Urinary bladder (tissue), 4 donors: ENCODE results near the gene NR1I3. TPM values are rescaled to one million over a fixed set of nuclear protein-coding genes. Genes with fewer than 3 reads are reported as not detected.
"Not testable (repeated sequence)": the region's sequence is repeated elsewhere in the genome, so short reads cannot be mapped to it uniquely, and the experiment has no call there.

Experiments used
- DNase-seq: peaks from one replicate; pipeline ENCODE4 v3.0.0-alpha.2; 2015; ENCODE audit errors: extremely low spot score
- H3K27ac ChIP-seq: one replicate; pipeline ENCODE4 v1.5.1; 2013; ENCODE audit warnings: low read depth, mild to moderate bottlenecking, moderate library complexity
- H3K36me3 ChIP-seq: one replicate; pipeline ENCODE4 v1.6.1; 2013; ENCODE audit warnings: mild to moderate bottlenecking, moderate library complexity; ENCODE audit not compliant: insufficient read depth
- H3K4me1 ChIP-seq: one replicate; pipeline ENCODE4 v1.6.1; 2013; ENCODE audit warnings: mild to moderate bottlenecking, moderate library complexity; ENCODE audit not compliant: insufficient read depth
- H3K4me3 ChIP-seq: one replicate; pipeline ENCODE4 v1.5.1; 2013; ENCODE audit warnings: low read depth, low read length
- WGBS: extraction: QIAGEN DNeasy Blood & Tissue Kit; methylation state at CpG from one replicate; pipeline ENCODE4 v1.1.7; 2013; 5-methylcytosine and 5-hydroxymethylcytosine counted together
- polyA plus RNA-seq: library from polyadenylated mRNA; stranded (reverse); fragments of 200-250 nt; gene quantifications from one replicate; pipeline ENCODE4 v1.2.3, GENCODE V29; 2013
- total RNA-seq: library from RNA; depleted of rRNA; stranded (reverse); fragments of >200 nt; gene quantifications from one replicate; pipeline ENCODE4 v1.2.3, GENCODE V29; 2014
- donor health status: healthy with polysubstance abuse.
- donor health status: healthy.

The NR1I3 gene
- total and polyA plus RNA-seq, 2 donors: 0.27 TPM; not detected in 1

DNA sequence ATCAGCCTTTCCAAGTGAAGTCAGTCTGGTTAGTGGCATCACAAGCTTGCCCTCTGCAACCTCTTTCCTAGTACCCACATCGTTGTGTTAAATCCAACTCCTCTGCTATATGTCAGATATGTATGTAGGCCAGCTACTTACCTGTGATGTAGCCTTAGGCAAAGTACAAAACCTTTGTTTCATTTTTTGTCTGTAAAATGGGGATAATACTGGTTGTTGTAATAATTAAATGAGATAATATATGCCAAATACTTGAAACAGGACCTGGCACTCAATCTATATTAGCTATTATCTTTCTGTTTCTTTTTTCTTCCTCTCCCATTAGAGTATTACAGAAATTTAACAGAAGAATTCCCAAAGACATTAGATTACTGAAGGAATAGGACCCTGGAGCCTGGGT, 21.8 kb upstream of the NR1I3 start:
- WGBS: 50% methylated on average over 1 of the region's 1 CpG
- no peak for DNase-seq
- no peak overlapping the region for H3K4me3 ChIP-seq
- no peak overlapping the region for H3K27ac ChIP-seq
- H3K4me1 ChIP-seq: no peaks in the 10 kb centered on the region
- no peaks in the 10 kb centered on the region for H3K36me3 ChIP-seq

GRCh38 chr1:161259345-161259702, 21.3 kb upstream of the NR1I3 start:
- WGBS: 28% methylated on average over 6 of the region's 6 CpGs
- Histone ChIP-seq H3K4me3 (peak overlapping the region; percentile 39), H3K4me1 (no peaks in the 10 kb centered on the region), H3K36me3 (no peaks in the 10 kb centered on the region), H3K27ac (no peak overlapping the region)
- no peak for DNase-seq

- DNase-seq: peak; percentile 52
- WGBS: 2% methylated on average over 62 of the region's 62 CpGs
- H3K27ac ChIP-seq: no peak within 1 kb of the TSS
These were observed 20.7 kb upstream of the NR1I3 start, which contains the start of gene PCP4L1 for GRCh38 chr1:161258439-161259344. Gene PCP4L1 (plus strand): TSS chr1:161258745. CDS start chr1:161258975, 230 bp downstream.

DNA sequence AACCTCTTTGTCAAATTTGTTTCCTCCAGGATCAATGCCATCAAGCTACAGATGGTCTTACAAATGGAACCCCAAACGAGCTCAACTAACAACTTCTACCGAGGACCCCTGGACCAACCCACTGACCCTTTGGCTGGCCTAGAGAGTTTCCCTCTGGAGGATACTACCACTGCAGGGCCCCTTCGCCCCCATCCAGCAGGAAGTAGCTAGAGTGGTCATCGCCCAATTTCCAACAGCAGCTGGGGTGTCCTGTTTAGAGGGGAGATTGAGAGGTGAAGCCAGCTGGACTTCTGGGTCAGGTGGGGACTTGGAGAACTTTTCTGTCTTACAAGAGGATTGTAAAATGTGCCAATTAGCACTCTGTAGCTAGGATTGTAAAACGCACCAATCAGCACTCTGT, 19.1 kb upstream of the NR1I3 start:
- WGBS: 96% methylated on average over 5 of the region's 5 CpGs
- not testable (repeated sequence) for H3K27ac ChIP-seq, H3K4me1 ChIP-seq, DNase-seq, H3K4me3 ChIP-seq, H3K36me3 ChIP-seq

More at GRCh38 chr1:161258439-161259344, 20.7 kb upstream of the NR1I3 start, which contains the start of gene PCP4L1:
- Histone ChIP-seq H3K4me3 (peak within 1 kb of the TSS; percentile 39), H3K36me3 (no peaks in the 10 kb centered on the region), H3K4me1 (no peaks in the 10 kb centered on the region)

- not testable (repeated sequence) for H3K36me3 ChIP-seq, H3K4me1 ChIP-seq, H3K27ac ChIP-seq, H3K4me3 ChIP-seq, DNase-seq
- 87% methylated on average over 4 of the region's 4 CpGs for WGBS
These were observed 18.0 kb upstream of the NR1I3 start for GRCh38 chr1:161255955-161256520.

GRCh38 chr1:161255302-161255701, 17.3 kb upstream of the NR1I3 start:
- 84% methylated on average over 5 of the region's 5 CpGs for WGBS
- DNase-seq, H3K4me3 ChIP-seq, H3K4me1 ChIP-seq, H3K27ac ChIP-seq, H3K36me3 ChIP-seq: not testable (repeated sequence)

- H3K27ac ChIP-seq: no peak overlapping the region
- no peaks in the 10 kb centered on the region for H3K4me1 ChIP-seq
- DNase-seq: no peak
- WGBS: 95% methylated on average over 8 of the region's 8 CpGs
- no peaks in the 10 kb centered on the region for H3K36me3 ChIP-seq
- H3K4me3 ChIP-seq: no peak overlapping the region
These were observed 13.6 kb upstream of the NR1I3 start for GRCh38 chr1:161251579-161251978.

DNA sequence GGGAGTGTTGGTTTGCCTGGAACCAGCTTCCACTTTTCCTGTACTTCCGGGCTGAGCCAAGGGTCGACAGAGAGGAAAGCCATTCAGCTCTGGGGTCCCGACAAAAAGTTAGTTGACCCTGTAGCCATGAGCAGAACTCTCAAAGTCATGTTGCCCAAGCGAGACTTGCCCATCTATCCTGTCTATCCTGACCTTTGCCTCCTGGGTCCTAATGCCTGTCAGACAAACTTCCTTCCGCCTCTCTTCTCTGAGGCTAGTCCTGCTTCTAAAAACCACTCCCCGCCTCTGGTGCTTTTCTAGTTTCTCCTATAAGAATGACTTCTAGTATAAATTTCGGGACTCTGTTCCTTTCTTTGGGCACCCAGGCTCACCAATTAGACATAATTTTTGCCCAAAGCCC, 12.8 kb upstream of the NR1I3 start:
- no peak for DNase-seq
- Histone ChIP-seq H3K36me3 (no peaks in the 10 kb centered on the region), H3K4me1 (no peaks in the 10 kb centered on the region), H3K27ac (no peak overlapping the region), H3K4me3 (no peak overlapping the region)
- WGBS: 73% methylated on average over 7 of the region's 7 CpGs

DNA sequence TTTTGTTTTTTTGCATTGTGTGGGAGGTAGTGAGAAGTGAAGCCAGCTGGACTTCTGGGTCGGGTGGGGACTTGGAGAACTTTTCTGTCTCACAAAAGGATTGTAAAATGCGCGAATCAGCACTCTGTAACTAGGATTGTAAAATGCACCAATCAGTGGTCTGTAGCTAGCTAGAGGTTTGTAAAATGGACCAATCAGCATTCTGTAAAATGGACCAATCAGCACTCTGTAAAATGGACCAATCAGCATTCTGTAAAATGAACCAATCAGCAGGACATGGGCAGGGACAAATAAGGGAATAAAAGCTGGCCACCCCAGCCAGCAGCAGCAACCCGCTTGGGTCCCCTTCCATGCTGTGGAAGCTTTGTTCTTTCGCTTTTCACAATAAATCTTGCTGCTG, 12.1 kb upstream of the NR1I3 start:
- H3K4me3 ChIP-seq, H3K36me3 ChIP-seq, H3K4me1 ChIP-seq, H3K27ac ChIP-seq, DNase-seq: not testable (repeated sequence)
- 75% methylated on average over 5 of the region's 5 CpGs for WGBS

DNA sequence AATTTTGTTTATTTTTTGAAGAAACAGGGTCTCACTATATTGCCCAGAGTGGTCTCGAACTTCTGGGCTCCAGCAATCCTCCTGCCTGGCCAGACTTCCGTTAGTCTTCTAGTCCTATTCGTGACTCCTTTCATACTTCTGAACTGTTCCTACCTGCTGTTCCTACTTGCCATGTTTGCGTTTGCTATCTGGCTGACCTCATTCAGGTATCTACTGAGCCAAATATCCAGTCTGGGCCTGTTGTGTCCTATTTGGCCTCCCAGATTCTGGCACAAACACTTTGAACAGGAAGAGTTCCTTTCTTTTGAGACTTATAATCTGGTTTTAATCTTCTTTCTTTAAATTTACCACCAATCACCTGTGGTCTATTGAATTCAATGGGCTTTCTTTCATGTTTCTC, 6.9 kb upstream of the NR1I3 start:
- no peaks in the 10 kb centered on the region for H3K4me1 ChIP-seq
- DNase-seq: no peak
- H3K4me3 ChIP-seq: no peak overlapping the region
- peak overlapping the region; percentile 32 for H3K27ac ChIP-seq
- WGBS: 74% methylated on average over 4 of the region's 4 CpGs
- H3K36me3 ChIP-seq: peaks cover 2% of the 10 kb centered on the region

- DNase-seq: no peak
- Histone ChIP-seq H3K4me3 (no peak overlapping the region), H3K36me3 (peaks cover 2% of the 10 kb centered on the region), H3K4me1 (no peaks in the 10 kb centered on the region), H3K27ac (no peak overlapping the region)
- 66% methylated on average over 2 of the region's 2 CpGs for WGBS
These were observed 4.3 kb upstream of the NR1I3 start for GRCh38 chr1:161242313-161242712.

DNA sequence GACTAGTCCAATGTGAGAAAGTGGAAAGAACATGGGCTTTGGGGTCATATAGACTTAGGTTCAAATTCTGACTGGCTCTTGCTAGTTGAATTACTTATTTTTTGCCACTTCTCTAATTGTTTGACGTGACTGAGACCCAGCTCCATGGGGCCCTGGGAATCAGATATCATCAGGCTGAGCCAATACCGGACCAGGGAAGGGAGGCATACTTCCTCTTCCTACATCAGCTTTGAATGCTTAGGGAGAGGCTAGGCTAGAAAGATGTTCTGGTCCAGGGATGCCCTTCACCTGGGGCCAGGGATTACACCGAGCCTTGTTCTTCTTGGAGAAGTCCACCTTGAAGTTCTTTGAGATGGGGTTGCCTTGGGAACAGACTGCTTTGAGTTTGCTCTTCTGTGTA, 3.7 kb upstream of the NR1I3 start:
- WGBS: 63% methylated on average over 3 of the region's 3 CpGs
- H3K36me3 ChIP-seq: peaks cover 2% of the 10 kb centered on the region
- no peaks in the 10 kb centered on the region for H3K4me1 ChIP-seq
- H3K4me3 ChIP-seq: no peak overlapping the region
- DNase-seq: no peak
- no peak overlapping the region for H3K27ac ChIP-seq

GRCh38 chr1:161235957-161236775, 1.8 kb downstream of the NR1I3 start:
- no peak for DNase-seq
- Histone ChIP-seq H3K4me3 (no peak overlapping the region), H3K27ac (no peak overlapping the region), H3K36me3 (no peaks in the 10 kb centered on the region), H3K4me1 (no peaks in the 10 kb centered on the region)
- WGBS: 76% methylated on average over 5 of the region's 5 CpGs
